ENCODE measurements around the gene GAK. TPM values are rescaled to one million over a fixed set of nuclear protein-coding genes. Genes with fewer than 3 reads are reported as not detected.
"Not testable (repeated sequence)": the region's sequence is repeated elsewhere in the genome, so short reads cannot be mapped to it uniquely, and the experiment has no call there.

The GAK gene
- total RNA-seq, 2 donors from 2014 or later = 168 to 234 TPM

DNA sequence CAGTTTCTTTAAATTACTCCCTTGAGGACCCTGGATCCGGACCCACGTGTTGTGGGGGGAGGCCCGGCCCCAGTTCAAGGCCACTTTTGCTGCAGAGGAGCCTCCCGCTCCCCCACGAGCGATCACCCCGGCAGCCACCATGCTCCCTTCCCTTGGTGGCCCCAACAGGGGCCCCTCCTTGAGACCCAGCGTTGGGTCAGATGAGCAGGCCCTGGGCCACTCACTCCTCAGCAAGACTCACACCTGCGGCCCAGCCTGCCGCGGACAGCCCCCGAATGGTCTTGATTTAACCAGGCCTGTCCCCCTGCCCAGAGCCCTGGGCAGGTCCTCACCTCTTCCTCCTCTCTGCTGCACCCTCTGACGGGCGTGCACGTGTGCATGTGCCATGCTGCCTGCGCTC is 110.5 kb downstream of the GAK start:
- Mint-ChIP-seq H3K4me1 (ENCODE audit: low read depth in 2 of 2) (no peaks in the 10 kb centered on the region), H3K36me3 (no peaks in the 10 kb centered on the region), H3K27ac (no peak overlapping the region), H3K27me3 (peaks cover 16 to 20% of the 10 kb centered on the region in 2 donors), H3K4me3 (no peak overlapping the region), H3K9me3 (no peaks in the 10 kb centered on the region)
- ATAC-seq (no peak), DNase-seq (ENCODE audit: low spot score) (no peak)

DNA sequence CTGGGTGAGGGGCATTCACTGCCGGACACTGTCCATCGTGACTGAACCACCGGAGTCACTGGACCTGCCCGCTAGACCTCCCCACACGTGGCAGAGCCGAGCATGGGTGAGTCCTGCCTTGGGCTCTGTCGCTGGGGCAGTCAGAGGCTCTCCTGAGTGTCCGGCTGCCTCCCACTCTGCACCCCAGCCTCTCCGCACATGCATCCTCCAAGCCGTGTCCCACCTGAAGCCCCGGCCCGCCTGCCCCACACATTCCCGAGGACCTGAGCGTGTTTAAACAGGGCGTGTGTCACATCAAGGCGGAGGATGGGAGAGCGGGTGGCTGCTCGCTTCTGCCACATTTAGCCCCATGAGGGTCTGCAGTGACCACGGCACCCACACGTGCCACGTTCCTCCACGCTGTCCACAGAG is 110.9 kb downstream of the GAK start:
- Mint-ChIP-seq H3K27me3 (peaks cover 18 to 25% of the 10 kb centered on the region in 2 donors), H3K4me3 (no peak overlapping the region), H3K27ac (no peak overlapping the region), H3K4me1 (ENCODE audit: low read depth in 2 of 2) (no peaks in the 10 kb centered on the region), H3K36me3 (no peaks in the 10 kb centered on the region), H3K9me3 (no peaks in the 10 kb centered on the region)
- DNase-seq (ENCODE audit: low spot score) (peak; percentile 57), ATAC-seq (no peak)

DNA sequence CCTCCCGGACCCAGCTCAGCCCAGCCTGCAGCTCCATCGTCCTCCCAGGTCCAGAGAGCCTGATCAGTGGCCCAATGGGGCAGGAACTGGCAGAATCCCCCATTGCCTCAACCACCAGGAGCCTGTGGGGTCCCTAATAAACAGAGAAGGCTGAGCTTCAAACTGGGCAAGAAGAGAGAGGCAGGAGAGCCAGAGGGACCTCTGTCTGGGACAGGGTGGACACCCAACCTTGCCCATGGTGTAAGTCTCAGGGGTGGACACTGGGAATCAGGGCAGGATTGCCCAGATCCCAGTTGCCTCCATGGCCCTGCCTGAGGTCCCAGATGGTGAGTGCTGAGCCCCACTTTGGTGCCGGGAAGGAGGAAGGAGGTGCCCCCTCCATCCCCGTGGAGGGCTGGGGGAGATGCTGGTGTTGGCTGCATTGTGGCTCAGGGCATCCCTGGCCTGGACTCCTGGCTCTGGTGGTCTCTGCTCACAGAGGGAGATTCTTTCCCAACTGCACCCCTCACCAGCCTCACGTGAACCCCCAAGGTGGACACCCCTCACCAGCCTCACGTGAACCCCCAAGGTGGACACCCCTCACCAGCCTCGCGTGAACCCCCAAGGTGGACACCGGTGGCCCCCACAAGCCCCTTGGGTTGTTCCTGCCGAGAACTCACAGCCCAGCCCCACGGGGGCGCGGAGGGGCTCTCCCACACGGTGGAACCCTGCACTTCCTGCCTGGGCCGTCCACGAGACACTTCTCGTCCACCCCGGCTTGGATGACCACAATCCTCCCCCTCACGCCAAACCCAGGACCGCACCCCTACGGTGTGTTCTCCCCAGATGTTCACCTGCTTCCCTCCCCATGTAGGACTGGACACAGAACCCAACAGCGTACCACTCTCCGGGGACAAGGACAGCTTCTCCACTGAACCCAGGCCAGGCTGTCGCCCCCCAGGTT is 111.6 kb downstream of the GAK start:
- peak; percentile 60 for DNase-seq (ENCODE audit: low spot score)
- H3K9me3 Mint-ChIP-seq = no peaks in the 10 kb centered on the region

GRCh38 chr4:819401-820229 is 112.5 kb downstream of the GAK start:
- H3K27ac Mint-ChIP-seq = no peak overlapping the region
- H3K36me3 Mint-ChIP-seq = no peaks in the 10 kb centered on the region
- no peaks in the 10 kb centered on the region for H3K9me3 Mint-ChIP-seq
- H3K4me3 Mint-ChIP-seq = no peak overlapping the region
- ATAC-seq (no peak), DNase-seq (ENCODE audit: low spot score) (peak; percentile 41)
- peaks cover 26 to 37% of the 10 kb centered on the region in 2 donors for H3K27me3 Mint-ChIP-seq
- no peaks in the 10 kb centered on the region for H3K4me1 Mint-ChIP-seq (ENCODE audit: low read depth in 2 of 2)

More for the DNA sequence above, 111.6 kb downstream of the GAK start:
- Mint-ChIP-seq H3K36me3 (no peaks in the 10 kb centered on the region), H3K27me3 (peaks cover 23 to 31% of the 10 kb centered on the region in 2 donors), H3K27ac (no peak overlapping the region), H3K4me3 (no peak overlapping the region), H3K4me1 (ENCODE audit: low read depth in 2 of 2) (no peaks in the 10 kb centered on the region)
- no peak for ATAC-seq

DNA sequence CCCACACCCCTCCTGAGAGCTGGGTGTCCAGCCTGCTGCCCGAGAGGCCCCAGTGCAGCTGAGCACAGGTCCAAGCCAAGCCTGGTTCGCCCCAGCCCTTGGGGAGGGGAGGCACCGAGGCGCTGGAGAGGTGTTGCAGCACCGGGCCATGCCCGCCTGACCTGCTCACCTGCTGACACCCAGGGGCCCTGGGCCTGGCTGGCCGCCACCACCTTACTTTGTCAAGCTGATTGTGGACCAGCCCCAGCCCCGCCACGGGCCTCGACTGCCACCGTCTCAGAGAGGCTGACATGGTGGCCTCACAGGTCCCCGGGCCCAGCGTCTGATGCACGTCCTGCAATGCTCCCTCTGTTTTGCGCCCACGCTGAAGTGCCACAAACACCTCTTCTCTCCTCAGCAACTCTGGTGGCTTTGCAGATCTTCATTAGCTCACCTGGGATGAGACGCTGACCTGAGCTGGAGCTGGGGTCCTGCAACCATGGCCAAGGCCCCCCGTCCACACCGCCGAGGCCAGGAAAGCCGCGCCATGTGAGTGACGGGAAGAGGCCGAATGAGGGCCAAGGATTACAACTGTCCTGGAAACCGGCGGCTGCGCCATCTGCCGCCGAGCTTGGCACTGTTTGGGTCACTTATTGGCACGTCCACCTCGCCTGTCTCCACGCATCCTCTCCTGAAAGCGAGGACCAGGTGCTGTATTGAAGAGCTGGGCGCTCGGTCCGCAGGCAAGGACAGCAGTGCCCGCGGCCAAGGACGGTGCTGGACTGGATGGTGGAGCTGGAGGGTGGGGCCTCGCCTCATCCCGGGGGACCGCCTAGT is 113.8 kb downstream of the GAK start:
- H3K4me1 Mint-ChIP-seq (ENCODE audit: low read depth in 2 of 2) = no peaks in the 10 kb centered on the region
- H3K27me3 Mint-ChIP-seq = peaks cover 36 to 49% of the 10 kb centered on the region in 2 donors
- peak; percentile 61 for DNase-seq (ENCODE audit: low spot score)
- peak in 1 of 2 donors; percentile 13 for ATAC-seq
- no peaks in the 10 kb centered on the region for H3K9me3 Mint-ChIP-seq
- H3K36me3 Mint-ChIP-seq = no peaks in the 10 kb centered on the region
- no peak overlapping the region for H3K27ac Mint-ChIP-seq
- no peak overlapping the region for H3K4me3 Mint-ChIP-seq

DNA sequence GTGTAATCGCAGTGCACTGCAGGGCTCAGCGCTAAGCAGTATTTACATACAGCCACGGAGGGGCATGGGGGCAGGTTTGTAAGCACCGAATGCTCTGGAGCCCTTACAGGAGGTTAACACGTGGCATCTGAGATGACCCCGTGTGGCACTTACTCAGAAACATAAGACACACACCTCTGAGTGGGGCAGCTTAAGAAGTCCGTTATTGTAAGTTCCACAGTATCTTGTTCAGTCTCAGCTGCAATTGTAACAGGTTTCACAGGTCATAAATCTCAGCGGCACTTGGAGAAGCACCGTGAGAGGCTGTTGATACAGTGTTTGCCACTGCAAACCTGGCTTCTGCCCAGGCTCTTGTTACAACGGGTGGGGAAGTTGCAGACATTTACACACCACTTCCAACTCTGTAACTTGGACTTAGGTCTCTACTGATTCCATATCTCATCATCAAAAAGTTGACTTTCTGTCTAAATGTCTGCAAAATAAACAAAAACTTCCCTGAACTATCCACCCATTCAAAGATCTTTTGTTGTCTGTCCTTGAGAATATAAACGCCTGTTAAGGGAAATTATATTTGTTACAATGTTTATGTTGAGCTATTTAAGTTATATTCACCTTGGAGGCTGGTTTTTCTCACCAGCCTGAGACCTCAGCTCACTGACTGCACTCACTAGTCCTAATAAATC is 116.5 kb downstream of the GAK start:
- no peak for ATAC-seq
- peaks cover 37 to 41% of the 10 kb centered on the region in 2 donors for H3K27me3 Mint-ChIP-seq

GRCh38 chr4:814312-814850 is 117.7 kb downstream of the GAK start:
- Mint-ChIP-seq H3K27me3 (peaks cover 37 to 41% of the 10 kb centered on the region in 2 donors), H3K4me1 (ENCODE audit: low read depth in 2 of 2) (no peaks in the 10 kb centered on the region), H3K9me3 (no peaks in the 10 kb centered on the region), H3K27ac (no peak overlapping the region), H3K36me3 (no peaks in the 10 kb centered on the region), H3K4me3 (no peak overlapping the region)
- ATAC-seq (no peak), DNase-seq (ENCODE audit: low spot score) (no peak)

More for the DNA sequence above, 116.5 kb downstream of the GAK start:
- peak; percentile 39 for DNase-seq (ENCODE audit: low spot score)
- Mint-ChIP-seq H3K27ac (no peak overlapping the region), H3K36me3 (no peaks in the 10 kb centered on the region), H3K4me1 (ENCODE audit: low read depth in 2 of 2) (no peaks in the 10 kb centered on the region), H3K4me3 (no peak overlapping the region), H3K9me3 (no peaks in the 10 kb centered on the region)

GRCh38 chr4:813900-814299 is 118.2 kb downstream of the GAK start:
- no peak overlapping the region for H3K27ac Mint-ChIP-seq
- H3K27me3 Mint-ChIP-seq = peaks cover 37 to 41% of the 10 kb centered on the region in 2 donors
- no peak overlapping the region for H3K4me3 Mint-ChIP-seq
- H3K9me3 Mint-ChIP-seq = no peaks in the 10 kb centered on the region
- no peak for ATAC-seq
- H3K4me1 Mint-ChIP-seq (ENCODE audit: low read depth in 2 of 2) = no peaks in the 10 kb centered on the region
- no peaks in the 10 kb centered on the region for H3K36me3 Mint-ChIP-seq
- DNase-seq (ENCODE audit: low spot score) = peak; percentile 40

DNA sequence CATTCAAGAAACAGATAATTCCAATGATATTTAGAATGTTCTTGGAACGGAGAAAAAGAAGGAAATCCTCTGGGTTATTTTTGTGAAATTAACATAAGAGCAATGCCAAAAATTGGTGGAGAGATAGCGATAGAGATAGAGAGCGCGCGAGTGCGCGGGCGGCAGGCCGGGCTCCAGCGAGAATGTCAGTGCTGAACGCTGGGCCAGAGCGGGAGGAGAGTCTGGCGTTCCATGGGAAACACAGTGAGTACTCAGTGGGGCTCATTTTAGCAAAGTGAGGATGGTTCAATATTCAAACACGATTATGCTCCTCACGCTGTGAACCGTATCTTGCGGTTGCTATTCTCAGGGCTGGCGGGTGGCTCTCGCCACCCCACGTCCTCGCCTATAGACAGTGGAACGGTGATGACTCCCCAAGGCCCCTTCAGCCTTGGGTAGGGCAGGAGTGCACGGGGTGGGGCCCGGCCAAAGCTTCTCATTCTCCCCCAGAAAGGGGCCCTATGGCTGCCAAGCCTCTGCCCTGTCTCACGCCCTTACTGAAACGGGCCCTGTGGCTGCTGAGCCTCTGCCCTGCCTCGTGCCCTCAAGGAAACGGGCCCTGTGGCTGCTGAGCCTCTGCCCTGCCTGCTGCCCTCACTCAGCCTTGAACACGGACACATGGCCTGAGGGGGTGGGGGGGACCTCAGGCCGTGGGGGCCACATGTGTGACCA is 123.1 kb downstream of the GAK start:
- DNase-seq (ENCODE audit: low spot score) (peak; percentile 60), ATAC-seq (no peak)
- peaks cover 28 to 33% of the 10 kb centered on the region in 2 donors for H3K27me3 Mint-ChIP-seq
- H3K27ac Mint-ChIP-seq = no peak overlapping the region
- H3K36me3 Mint-ChIP-seq = peaks cover 4% of the 10 kb centered on the region
- H3K4me3 Mint-ChIP-seq = no peak overlapping the region
- H3K4me1 Mint-ChIP-seq (ENCODE audit: low read depth in 2 of 2) = no peaks in the 10 kb centered on the region
- H3K9me3 Mint-ChIP-seq = peaks cover 3% of the 10 kb centered on the region

DNA sequence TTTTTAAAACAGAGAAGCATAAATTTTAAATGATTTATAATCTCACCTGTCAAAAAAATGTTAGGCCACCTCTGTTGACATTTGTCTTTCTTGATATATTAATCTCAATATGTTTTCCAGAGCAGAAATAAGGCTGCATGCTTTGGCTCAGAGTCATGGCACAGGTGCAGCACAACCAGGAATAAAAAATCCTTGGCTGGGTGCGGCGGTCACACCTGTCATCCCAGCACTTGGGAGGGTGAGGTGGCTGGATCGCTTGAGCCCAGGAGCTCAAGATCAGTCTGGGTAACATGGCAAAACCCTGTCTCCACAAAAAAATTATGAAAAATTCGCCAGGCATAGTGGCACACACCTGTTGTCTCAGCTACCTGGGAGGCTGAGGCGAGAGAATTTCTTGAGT is 124.3 kb downstream of the GAK start:
- Mint-ChIP-seq H3K4me1 (ENCODE audit: low read depth in 2 of 2) (no peaks in the 10 kb centered on the region), H3K4me3 (no peak overlapping the region), H3K36me3 (peaks cover 4% of the 10 kb centered on the region), H3K9me3 (peaks cover 3% of the 10 kb centered on the region), H3K27ac (no peak overlapping the region), H3K27me3 (peaks cover 21 to 26% of the 10 kb centered on the region in 2 donors)
- ATAC-seq = no peak
- DNase-seq (ENCODE audit: low spot score) = no peak

- not testable (repeated sequence) for DNase-seq (ENCODE audit: low spot score); H3K9me3 Mint-ChIP-seq; H3K36me3 Mint-ChIP-seq; H3K4me1 Mint-ChIP-seq (ENCODE audit: low read depth in 2 of 2); H3K27ac Mint-ChIP-seq; H3K4me3 Mint-ChIP-seq; ATAC-seq
- peaks cover 21 to 22% of the 10 kb centered on the region in 2 donors for H3K27me3 Mint-ChIP-seq
These were observed 125.1 kb downstream of the GAK start for GRCh38 chr4:806979-807378.

- Mint-ChIP-seq H3K36me3 (peaks cover 4% of the 10 kb centered on the region), H3K4me3 (no peak overlapping the region), H3K4me1 (ENCODE audit: low read depth in 2 of 2) (no peaks in the 10 kb centered on the region), H3K27me3 (peaks cover 15 to 21% of the 10 kb centered on the region in 2 donors), H3K27ac (no peak overlapping the region), H3K9me3 (peaks cover 3% of the 10 kb centered on the region)
- ATAC-seq = no peak
- DNase-seq (ENCODE audit: low spot score) = peak; percentile 49
These were observed 127.3 kb downstream of the GAK start for GRCh38 chr4:804804-805203.

All from natural killer cell treated with Interleukin-12 subunit alpha and Interleukin-12 subunit beta and Interleukin-15 and Interleukin-18, amount 100 ng/mL, for 72 hours (primary cell).